Measurements from ENCODE around the gene GALNT10. TPM values are rescaled to one million over a fixed set of nuclear protein-coding genes. Genes with fewer than 3 reads are reported as not detected.
A peak's percentile ranks its signal among the peaks of the same experiment; 100 is the strongest.

The GALNT10 gene
- total and polyA plus RNA-seq, 12 donors = 3.1 to 19.0 (median 11.7) TPM

GRCh38 chr5:154243736-154244135 is 53.2 kb downstream of the GALNT10 start:
- no peak for ATAC-seq
- 97 to 98% methylated on average over 2 of the region's 2 CpGs for WGBS, 2 donors
- TF ChIP-seq CTCF (IDR thresholded peaks at IDR 0.05) = no peak
- Histone ChIP-seq H3K4me3 (no peak overlapping the region), H3K36me3 (no peaks in the 10 kb centered on the region), H3K27me3 (no peaks in the 10 kb centered on the region), H3K27ac (no peak overlapping the region), H3K9me3 (no peaks in the 10 kb centered on the region), H3K4me1 (peaks cover 0 to 20% (median 7%) of the 10 kb centered on the region in 9 donors)
- DNase-seq = no peak
- intact Hi-C loops (cut with DNase I) = no loop called here

- no peak for DNase-seq
- H3K27ac ChIP-seq = no peak overlapping the region
- intact Hi-C loops (cut with DNase I) = no loop called here
These were observed 53.9 kb downstream of the GALNT10 start for GRCh38 chr5:154244476-154244875.

GRCh38 chr5:154248691-154249090 is 58.2 kb downstream of the GALNT10 start:
- Histone ChIP-seq H3K36me3 (no peaks in the 10 kb centered on the region), H3K9me3 (no peaks in the 10 kb centered on the region), H3K4me3 (no peak overlapping the region), H3K27ac (no peak overlapping the region), H3K4me1 (peaks cover 0 to 10% (median 0%) of the 10 kb centered on the region in 9 donors), H3K27me3 (no peaks in the 10 kb centered on the region)
- WGBS, 2 donors = 99 to 100% methylated on average over 2 of the region's 2 CpGs
- TF ChIP-seq CTCF (IDR thresholded peaks at IDR 0.05) = no peak
- intact Hi-C loops (cut with DNase I) = no loop called here
- DNase-seq (no peak), ATAC-seq (no peak)

More at GRCh38 chr5:154244476-154244875, 53.9 kb downstream of the GALNT10 start:
- ATAC-seq = no peak
- Histone ChIP-seq H3K9me3 (no peaks in the 10 kb centered on the region), H3K4me1 (peaks cover 0 to 13% (median 0%) of the 10 kb centered on the region in 9 donors), H3K36me3 (no peaks in the 10 kb centered on the region), H3K4me3 (no peak overlapping the region), H3K27me3 (no peaks in the 10 kb centered on the region)
- no peak for TF ChIP-seq CTCF (IDR thresholded peaks at IDR 0.05)
- 84 to 90% methylated on average over 3 of the region's 3 CpGs for WGBS, 2 donors

- Histone ChIP-seq H3K4me3 (no peak overlapping the region), H3K36me3 (no peaks in the 10 kb centered on the region), H3K9me3 (no peaks in the 10 kb centered on the region), H3K27me3 (no peaks in the 10 kb centered on the region), H3K27ac (no peak overlapping the region), H3K4me1 (peaks cover 0 to 10% (median 0%) of the 10 kb centered on the region in 9 donors)
- ATAC-seq = peak in 1 of 8 donors; percentile 44
- intact Hi-C loops (cut with DNase I) = no loop called here
- no peak for TF ChIP-seq CTCF (IDR thresholded peaks at IDR 0.05)
- DNase-seq = no peak
- whole genome bisulfite sequencing, 2 donors = 63 to 73% methylated on average over 3 of the region's 3 CpGs
These were observed 59.3 kb downstream of the GALNT10 start for GRCh38 chr5:154249826-154250225.

Data from heart right ventricle (tissue), 16 donors.